GM12892 (cell line): ENCODE data around the gene TADA2B.
A peak's percentile ranks its signal among the peaks of the same experiment; 100 is the strongest.

Experiments
- DNase-seq: peaks from one replicate; pipeline ENCODE4 v3.0.0; 2011; ENCODE audit not compliant: insufficient read length
- FAIRE-seq: peaks from 2 replicates; lab custom pipeline; 2011; peaks lifted over from hg19 to GRCh38; lab: Jason Lieb, UNC
- POLR2A ChIP-seq: IDR thresholded peaks from 2 replicates; pipeline ENCODE4 v1.6.1; 2011; ENCODE audit warnings: low read depth, low read length, control low read depth
- POLR2AphosphoS5 ChIP-seq: IDR thresholded peaks from 2 replicates; pipeline ENCODE4 v1.6.1; 2011; ENCODE audit warnings: low read depth, low read length, control low read depth
- TAF1 ChIP-seq: IDR thresholded peaks from 2 replicates; pipeline ENCODE4 v1.6.1; 2011; ENCODE audit warnings: low read depth, mild to moderate bottlenecking, control low read depth, low read length, borderline replicate concordance

The TADA2B gene

GRCh38 chr4:7044137-7044930, 1.2 kb downstream of the TADA2B start:
- no peak for TF ChIP-seq POLR2AphosphoS5
- no peak for TF ChIP-seq TAF1
- TF ChIP-seq POLR2A, result no peak

DNA sequence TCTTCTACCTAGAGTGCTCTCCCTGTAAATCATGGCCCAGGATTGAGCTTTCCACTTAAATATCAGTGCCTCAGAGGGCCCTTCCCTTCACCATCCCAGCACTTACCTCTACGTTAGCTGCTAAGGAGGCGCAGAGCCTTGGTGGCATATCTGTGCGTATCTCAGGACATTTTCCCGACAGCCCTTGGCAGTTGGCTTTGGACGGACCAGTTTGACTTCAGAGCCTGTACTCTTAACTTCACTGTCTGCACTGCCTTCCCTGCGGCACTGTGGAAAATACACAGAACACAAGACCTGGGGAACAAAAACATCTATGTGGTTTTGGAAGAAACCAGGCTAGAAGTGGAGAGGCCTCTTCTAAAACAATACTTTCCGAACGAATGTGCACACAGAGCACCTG, 2.4 kb downstream of the TADA2B start:
- DNase-seq (no peak), FAIRE-seq (peak; percentile 68)
- TF ChIP-seq POLR2A (no peak), TAF1 (no peak), POLR2AphosphoS5 (no peak)

More at GRCh38 chr4:7044137-7044930, 1.2 kb downstream of the TADA2B start:
- FAIRE-seq, result peak; percentile 73
- DNase-seq, result no peak

DNA sequence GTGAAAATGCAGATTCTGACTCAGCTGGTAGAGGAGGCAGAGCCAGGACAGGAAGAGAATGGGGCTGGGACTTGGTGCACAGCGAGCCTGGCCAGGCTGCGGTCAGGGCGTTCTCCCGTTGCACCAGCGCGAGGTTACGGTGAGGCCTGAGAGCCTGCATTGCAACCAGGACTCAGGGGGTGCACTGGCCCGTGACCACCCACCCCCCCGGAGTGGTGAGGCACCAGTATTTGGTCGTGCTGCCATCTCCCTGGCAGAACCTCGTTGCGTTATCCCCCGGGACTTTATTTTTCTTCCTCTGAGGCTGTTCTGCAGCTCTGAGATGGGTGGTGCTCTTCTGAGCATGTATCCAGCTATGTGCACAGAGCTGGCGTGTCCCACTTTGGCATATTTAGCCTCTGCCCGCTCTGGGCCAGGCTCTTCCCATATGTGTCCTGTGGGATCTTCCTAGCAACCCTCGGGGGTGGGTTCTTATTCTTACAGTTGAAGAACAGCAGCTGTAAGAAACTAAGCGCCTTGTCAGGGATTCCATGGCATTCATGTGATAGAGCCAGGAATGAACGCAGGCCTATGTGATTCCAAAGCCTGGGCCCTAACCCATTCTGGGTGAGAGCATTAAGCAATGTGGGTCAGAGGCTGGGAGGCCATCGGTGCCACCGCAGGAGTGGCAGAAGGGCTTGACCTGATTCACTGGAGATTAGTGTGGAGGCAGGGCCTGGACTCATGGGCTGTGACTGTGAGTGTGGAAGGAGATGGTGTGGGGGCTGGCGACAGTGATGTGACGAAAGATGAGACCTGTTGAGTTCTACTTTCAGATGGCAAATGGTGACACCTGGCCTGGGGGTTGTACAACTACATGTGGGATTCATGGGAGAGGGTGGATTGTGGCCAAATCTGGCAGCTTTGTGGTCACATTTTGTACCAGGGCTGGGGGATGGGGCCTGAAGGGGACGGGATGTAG, 3.1 kb downstream of the TADA2B start:
- FAIRE-seq, result peak; percentile 95
- TF ChIP-seq POLR2AphosphoS5 (no peak), POLR2A (no peak), TAF1 (no peak)
- peak; percentile 65 for DNase-seq

GRCh38 chr4:7046971-7047370, 3.8 kb downstream of the TADA2B start:
- FAIRE-seq, result no peak
- no peak for DNase-seq
- no peak for TF ChIP-seq POLR2A
- no peak for TF ChIP-seq TAF1
- TF ChIP-seq POLR2AphosphoS5, result no peak

GRCh38 chr4:7048642-7049041, 5.5 kb downstream of the TADA2B start:
- DNase-seq (no peak), FAIRE-seq (no peak)
- TF ChIP-seq POLR2A (no peak), POLR2AphosphoS5 (no peak), TAF1 (no peak)

DNA sequence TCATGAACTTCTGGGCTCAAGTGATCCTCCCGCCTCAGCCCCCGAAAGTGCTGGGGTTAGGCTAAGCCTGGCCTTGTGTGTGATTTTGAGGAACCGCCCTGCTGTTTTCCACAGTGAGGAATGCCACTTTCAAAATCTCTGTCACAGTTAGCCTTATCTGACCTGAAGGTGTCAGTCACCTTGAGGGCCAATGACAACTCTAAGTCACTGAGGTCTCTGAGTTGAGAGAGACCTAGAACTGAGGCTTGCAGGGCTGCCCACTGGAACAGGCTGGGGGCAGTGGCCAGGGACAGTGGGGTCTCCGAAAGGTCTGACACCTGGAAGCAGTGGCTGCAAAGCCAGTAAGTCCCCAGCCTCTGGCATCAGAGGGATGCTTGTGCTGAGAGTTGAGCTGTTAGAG, 6.1 kb downstream of the TADA2B start:
- FAIRE-seq (no peak), DNase-seq (no peak)
- TF ChIP-seq POLR2A (no peak), POLR2AphosphoS5 (no peak), TAF1 (no peak)

- TF ChIP-seq TAF1, result no peak
- TF ChIP-seq POLR2A, result no peak
- TF ChIP-seq POLR2AphosphoS5, result no peak
- no peak for FAIRE-seq
- DNase-seq, result no peak
Measured at GRCh38 chr4:7049739-7050138, 6.6 kb downstream of the TADA2B start.

- TF ChIP-seq POLR2A (no peak), POLR2AphosphoS5 (no peak), TAF1 (no peak)
- DNase-seq (no peak), FAIRE-seq (no peak)
Measured at GRCh38 chr4:7050481-7051143, 7.4 kb downstream of the TADA2B start.

DNA sequence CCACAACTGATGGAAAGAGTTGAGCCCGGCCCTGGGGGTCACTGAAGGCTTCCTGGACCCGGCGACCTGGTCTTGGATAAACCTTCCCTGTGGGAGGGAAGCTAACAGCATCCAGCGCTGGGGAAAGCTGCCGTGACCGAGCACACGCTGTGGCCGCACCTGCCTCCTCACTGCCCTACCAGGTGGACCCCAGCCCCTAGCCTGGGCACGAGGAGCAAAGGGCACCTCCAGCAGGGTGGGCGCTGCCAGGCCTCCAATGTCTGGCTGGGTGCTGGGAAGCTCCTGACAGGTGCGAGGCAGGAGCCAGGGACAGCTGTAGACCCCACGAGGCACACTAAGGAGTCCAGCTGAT, 7.9 kb downstream of the TADA2B start:
- DNase-seq (no peak), FAIRE-seq (no peak)
- TF ChIP-seq TAF1 (no peak), POLR2AphosphoS5 (no peak), POLR2A (no peak)

DNA sequence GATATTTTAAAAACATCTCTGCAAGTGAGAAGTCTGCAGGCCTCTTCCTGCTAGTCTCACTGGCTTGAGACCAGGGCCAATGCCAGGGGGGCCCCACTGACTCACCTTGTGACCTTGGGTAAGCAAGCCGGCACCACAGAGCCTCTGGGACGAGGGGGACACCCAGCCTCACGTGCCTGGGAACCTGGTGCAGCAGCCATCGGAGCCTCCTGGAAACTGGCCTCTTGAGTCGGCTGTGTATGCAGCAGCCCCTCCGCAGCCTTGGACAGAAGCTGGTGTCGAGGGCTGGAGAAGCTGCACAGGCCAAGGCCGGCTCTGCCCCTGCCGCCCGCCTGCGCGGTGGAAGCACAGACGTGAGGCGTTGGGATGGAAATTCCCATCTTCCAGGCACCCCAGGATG, 8.7 kb downstream of the TADA2B start:
- DNase-seq, result no peak
- no peak for FAIRE-seq
- TF ChIP-seq POLR2A, result no peak
- TF ChIP-seq TAF1, result no peak
- TF ChIP-seq POLR2AphosphoS5, result no peak

DNA sequence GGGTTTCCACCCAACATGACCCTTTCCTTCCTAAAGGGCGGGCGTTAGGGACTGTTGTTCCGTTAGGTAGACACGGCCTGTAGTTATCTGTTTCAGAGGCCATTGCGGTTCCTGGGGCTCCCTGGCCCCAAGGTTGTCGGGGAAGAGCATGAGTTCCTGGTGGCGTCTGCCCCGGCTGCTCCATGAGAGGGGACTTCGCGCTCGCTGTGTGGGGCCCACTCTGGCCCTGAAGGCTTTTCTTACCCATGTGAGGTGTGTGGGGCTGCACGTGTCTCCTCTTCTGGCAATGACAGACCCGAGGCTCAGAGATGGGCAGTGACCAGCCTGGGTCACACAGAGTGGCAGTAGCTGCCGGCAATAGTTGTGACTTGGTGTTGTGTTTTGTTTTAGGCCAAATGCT, 9.1 kb downstream of the TADA2B start:
- DNase-seq (no peak), FAIRE-seq (no peak)
- TF ChIP-seq POLR2AphosphoS5, result no peak
- no peak for TF ChIP-seq TAF1
- TF ChIP-seq POLR2A, result no peak
